ENCODE results near the gene RAD18.

DNA sequence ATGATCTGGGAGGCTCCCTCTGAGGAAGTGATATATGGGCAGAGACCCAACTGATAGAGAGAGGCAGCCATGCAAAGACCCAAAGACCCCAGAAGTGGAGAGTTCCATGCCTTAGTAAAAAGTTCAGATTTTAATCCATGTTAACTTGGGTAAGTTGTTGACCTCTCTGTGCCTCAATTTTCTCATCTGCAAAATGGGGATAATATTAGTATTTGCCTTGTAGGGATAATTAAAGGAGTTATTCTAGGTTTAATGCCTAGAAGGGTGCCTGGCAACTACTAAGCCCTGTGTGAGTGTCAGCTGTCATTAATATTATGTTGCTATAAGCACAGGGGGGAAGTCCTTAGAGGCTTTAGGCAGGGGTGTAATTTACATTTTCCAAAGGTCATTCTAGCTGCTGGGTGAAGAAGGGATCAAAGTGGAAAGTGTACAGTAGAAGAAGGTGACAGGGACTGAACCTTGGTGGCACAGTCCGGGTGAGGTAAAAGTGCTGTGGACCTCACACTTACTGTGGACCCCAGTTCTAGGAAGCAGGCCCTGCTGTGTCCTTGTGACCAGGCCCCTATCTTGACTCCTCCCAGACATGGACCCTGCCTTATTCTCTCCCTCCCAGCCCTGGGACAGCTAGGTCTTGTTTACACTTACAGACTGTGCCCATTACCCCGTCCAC, 3.0 kb upstream of the RAD18 start:
- TF ChIP-seq, protein P1, sequence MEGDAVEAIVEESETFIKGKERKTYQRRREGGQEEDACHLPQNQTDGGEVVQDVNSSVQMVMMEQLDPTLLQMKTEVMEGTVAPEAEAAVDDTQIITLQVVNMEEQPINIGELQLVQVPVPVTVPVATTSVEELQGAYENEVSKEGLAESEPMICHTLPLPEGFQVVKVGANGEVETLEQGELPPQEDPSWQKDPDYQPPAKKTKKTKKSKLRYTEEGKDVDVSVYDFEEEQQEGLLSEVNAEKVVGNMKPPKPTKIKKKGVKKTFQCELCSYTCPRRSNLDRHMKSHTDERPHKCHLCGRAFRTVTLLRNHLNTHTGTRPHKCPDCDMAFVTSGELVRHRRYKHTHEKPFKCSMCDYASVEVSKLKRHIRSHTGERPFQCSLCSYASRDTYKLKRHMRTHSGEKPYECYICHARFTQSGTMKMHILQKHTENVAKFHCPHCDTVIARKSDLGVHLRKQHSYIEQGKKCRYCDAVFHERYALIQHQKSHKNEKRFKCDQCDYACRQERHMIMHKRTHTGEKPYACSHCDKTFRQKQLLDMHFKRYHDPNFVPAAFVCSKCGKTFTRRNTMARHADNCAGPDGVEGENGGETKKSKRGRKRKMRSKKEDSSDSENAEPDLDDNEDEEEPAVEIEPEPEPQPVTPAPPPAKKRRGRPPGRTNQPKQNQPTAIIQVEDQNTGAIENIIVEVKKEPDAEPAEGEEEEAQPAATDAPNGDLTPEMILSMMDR (IDR thresholded peaks at IDR 0.05), result no peak
- no peak for TF ChIP-seq POLR2A (IDR thresholded peaks at IDR 0.05)
